HG02981 (cell line): Measurements from ENCODE around the gene MORN5.

Source experiments
- ATAC-seq: cut with Tn5 transposase; IDR thresholded peaks from one replicate; pipeline ENCODE4 v1.9.1; 2021; ENCODE audit warnings: mild to moderate bottlenecking, moderate library complexity; ENCODE audit not compliant: unreplicated experiment

The MORN5 gene

DNA sequence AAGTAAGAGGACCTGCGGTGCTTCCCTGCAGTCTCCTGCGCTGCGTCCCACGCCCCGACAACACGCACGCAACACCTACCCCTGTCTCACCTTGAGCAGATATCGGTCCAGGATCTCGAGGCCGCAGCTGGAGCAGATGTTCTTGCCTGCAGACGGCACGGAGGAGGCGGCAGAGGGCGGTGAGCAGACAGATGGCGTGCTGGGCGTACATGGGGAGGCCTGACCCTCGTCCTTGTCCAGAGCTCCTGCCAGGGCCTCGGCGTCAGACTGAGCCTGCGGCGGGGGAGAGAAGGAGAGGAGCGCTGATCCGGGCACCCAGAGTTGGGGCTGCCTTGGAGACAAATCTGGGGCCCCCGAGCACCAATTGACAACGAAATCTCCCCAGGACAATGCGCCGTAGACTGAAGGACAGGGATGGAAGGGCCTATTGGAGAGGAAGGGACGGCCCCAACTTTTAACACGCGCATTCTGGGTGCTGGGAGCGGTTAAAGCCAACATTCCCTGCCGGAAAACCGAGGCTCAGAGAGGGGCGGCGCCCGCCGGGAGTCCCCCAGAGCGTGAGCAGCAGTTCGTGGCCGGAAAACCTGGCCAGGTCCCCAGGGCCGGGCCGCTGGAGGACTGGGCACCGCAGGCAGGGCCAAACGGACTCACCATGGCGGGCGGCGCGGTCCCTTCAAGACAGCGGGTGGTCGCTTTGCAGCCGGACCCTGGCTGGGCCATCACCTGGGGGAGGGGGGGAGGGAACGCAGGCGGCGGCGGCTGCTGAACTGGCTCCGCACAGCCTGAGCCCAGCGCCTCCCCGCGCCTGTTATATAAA, 67.3 kb downstream of the MORN5 start:
- no peak for ATAC-seq

DNA sequence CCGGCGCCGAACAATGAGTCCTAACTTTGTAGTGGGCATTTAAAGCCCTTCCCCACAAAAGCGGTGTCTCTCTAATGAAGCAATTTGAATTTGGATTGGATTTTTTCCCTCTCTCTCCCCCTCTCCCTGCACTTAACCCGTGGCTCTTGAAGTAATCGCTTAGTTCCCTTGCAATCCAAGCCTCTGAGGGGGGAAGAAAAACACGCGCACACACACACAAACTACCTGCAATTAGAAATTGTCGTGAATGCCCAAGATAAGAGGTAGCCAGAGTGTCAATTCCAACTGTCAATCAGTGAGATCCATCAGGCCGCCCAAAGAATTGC, 67.8 kb downstream of the MORN5 start:
- no peak for ATAC-seq

DNA sequence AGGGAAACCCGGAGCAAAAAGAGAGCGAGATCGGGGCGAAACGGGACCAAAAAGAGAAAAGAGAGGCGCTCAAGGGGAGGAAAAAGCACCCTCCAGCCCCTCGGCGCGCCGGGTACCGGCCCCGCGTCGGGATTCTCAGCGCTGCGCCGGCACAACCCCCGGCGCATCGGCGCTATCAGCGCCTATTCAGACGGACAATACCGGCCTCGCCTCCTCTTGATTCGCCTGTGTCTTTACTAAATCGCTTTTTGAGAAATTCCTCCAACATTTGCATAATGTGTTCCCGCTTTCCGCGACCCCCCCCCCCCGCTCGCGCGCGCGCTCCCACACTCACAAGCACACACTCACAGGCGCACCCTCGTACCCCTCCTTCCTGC, 68.5 kb downstream of the MORN5 start:
- no peak for ATAC-seq

DNA sequence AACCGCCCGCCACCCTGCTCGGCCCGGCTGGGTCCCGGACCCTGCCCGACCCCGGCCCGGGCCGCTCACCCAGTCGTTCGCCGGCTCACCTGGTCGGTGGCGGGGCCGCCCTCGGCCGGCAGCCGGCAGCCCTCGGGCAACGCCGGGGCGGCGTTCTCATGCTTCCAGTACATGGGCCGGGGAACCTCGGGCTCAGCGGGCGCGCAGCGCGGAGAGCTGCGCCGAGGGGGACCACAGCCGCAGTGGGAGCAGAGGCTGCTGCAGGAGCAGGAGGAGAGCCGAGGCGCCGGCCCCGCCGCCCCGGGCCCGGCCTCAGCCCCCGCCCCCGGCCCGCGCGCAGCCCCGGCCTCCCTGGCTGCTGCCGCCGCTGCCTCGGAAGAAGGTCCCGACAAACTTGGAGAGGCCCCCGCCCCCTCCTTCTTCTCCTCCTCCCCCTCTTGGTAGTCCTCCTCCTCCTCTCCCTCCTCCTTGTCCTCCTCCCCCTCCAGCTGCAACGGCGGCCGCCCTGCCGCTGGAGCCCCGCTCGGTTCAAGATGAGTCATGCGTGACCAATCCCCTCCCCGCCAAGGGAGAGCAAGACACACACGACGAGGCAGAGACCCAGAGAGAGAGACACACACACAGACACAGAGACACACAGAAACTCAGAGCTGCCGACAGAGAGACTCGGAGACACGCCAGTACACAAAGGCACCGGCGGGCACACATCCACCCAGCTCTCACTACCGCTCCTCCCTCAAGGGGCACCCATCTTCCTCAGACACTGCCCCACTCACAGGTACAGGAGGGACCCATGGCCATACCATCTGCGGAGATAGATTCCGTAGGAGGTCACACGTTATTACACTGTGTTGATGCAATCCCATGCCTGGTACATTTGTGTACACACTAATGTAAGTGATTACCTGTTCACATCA, 69.1 kb downstream of the MORN5 start, which contains the start of gene LHX6:
TSS of gene LHX6 (minus strand) at position 390 of the 917 bp plus-strand sequence. CDS start at position 173, 217 bp downstream.
- ATAC-seq = no peak

DNA sequence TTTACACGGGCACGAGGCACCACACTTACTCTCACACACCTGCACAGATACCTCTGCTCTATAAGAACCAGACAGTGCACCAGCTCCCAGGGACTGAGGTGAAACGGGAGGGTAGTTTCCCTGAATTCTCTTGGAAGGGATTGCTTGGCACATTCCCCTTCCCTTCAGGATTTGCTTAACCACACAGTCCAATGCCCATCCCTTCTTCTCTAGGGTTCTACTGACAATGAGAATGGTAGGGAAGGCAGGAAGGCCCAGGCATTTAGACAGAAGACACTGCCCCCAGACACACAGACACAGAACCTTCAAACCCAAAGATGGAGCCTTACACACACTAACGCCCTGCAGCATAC, 69.8 kb downstream of the MORN5 start:
- ATAC-seq = no peak

DNA sequence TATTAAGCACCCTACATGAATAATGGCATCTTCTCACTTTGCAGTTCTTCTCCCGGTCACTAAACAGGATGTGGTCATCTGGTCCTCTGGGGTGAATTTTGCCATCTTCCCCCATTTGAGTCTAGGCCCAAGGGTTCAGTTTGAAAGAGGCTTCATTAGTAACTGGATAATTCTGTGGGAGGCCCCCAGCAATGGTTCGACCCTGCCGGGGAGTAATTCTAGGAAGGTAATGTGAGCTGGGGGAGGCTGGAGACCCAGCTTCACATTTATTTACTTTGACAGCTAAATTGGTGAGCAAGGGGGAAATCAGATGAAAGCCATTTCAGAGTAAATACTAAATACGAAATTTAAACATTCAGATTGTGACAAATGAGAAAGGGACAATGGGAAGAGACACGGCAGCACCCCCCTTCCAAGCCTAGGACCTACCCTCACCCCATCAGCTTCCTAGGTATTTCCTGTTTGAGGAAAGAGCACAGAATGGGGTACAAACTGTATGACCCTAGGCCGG, 73.1 kb downstream of the MORN5 start:
- no peak for ATAC-seq

DNA sequence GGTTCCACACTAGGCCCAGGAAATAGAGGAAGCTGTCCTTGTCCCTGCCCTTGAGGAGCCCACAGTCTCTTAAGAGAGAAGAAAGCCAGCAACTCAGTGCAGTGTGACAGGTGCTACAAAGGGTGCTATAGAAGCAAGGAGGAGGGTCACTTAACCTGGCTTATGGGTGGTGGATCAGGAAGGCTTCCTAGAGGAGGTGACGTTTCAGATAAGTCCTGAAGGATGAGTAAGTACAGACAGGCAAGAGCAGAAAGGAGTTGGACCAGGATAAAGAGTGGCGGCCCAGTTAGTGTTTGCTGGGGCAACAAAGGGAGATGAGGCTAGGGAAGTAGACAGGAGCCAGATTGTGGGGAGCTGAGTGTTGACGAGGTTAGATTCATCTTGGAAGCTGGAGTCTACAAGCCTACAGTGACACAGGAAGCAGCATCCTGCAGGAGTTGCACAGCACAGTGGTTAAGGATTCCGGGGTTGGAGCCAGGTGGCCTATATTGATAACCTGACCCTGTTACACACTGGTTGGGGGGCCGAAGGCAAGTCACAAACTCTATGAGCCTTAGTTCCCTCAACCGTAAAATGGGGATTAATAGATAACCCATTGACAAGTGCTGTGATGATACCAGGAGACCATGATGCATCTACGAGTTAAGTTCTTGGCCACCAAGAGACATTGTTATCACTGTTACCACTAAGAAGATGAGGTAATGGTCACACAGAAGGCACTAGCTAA, 74.5 kb downstream of the MORN5 start:
- ATAC-seq = no peak

DNA sequence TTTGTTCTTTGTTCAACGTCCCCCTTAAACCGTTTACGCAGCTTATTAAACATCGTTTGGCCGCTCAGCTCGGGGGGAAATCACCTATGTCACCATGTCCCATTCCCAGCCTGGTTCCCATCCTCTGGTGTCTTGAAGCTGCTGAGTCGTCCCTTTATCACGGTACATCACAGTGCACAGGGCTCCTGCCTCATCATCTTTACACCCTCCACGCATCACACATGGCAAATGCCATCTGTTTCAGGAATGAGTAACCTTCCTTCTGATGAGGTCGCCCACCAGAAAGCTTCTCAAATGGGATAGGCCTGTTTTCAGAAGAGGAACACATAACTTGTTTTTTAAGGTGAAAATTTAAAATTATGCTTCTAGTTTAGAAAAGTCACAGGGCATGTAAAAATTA, 77.0 kb downstream of the MORN5 start:
- no peak for ATAC-seq

DNA sequence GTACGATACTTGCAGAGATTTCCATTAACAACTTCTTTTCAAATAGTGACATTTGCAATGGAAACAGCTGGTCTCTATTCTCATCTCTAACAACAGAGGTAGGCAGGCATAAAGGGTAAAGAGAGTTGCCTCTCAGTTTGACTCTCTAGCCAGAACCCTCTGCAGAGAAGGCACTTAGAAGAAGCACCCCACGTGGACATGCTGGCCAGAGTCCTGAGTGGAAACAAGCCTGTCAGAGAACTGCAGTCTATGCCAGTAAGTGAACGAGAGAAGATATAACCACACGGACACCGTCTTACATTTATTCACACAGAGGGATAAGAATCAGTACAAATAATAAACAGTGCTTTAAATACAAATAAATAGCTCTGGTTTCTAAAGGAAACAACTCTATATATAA, 80.0 kb downstream of the MORN5 start:
- ATAC-seq = no peak

DNA sequence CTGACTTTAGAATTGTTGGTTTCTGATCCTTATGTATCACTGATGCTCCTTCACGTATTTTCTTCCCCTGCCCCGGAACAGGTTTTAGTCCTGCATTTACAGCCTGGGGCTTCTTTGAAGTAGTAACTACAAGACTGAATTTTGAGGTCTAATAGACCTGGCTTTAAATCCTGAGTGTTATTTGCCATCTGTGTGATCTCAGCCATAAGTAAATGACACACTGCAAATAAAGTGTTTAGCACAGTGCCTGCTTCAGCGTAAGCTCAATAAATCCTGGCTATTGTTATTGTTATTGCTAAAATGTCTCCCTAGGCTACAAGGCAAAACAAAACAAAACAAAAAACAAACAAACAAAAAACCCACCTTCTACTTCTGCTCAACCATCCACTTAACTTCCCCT, 84.6 kb downstream of the MORN5 start:
- ATAC-seq = no peak

DNA sequence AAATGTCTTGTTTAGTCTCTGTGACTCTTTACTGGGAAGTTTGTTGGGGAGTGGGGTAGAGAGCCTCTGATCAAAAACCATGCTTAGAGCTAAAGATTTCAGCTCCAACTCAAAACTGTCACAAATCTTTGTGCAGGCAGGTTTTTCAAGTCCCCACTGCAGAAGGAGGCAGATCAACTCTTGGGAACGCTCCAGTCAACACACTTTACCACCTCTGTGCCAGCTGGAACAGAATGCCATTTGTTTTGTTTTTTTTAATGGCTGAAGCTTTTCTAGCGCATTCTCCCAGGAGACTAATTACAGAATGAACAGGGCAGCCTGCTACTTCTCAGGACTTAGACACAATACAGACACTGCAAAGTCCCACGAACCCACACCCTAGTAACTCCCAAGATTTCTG, 87.0 kb downstream of the MORN5 start:
- no peak for ATAC-seq

DNA sequence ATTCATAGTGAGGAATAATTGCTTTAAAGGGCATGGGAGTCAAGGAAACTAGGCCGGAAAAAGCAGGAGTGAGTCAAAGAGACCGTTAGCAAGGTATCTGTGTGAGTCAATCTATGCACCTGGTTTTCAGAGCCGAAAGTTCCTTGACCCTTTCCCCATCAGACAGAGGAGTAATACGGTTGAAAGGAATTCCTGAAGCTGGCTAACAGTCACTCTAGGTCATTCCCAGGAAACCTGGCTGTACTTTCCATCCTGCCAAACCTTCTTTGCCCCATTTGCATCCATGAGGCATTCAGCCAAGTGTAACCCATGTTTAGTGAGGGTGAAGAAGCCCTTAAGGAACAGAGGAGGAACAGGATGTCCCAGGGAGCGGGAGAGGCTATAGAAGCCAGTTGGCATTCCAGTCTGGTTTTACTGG, 88.7 kb downstream of the MORN5 start:
- ATAC-seq = no peak
